RWPE2 (cell line): ENCODE measurements around the gene UBIAD1.

Source experiments
- ATAC-seq: fragments of 200-7000 bp; cut with Tn5 transposase; 3 replicates; pipeline ENCODE4 v1.9.1; 2021; ENCODE audit warnings: low read depth
- DNase-seq: peaks from one replicate; pipeline ENCODE4 v3.0.0-alpha.2; 2020; ENCODE audit warnings: low spot score
- H3K27ac ChIP-seq: fragments of 450-650 bp; 2 replicates; pipeline ENCODE4 v1.5.1; 2017; ENCODE audit warnings: mild to moderate bottlenecking; ENCODE audit not compliant: poor library complexity, severe bottlenecking
- H3K27me3 ChIP-seq: fragments of 250-450 bp; sonication (Bioruptor Pico); 2 replicates; pipeline ENCODE4 v1.5.1; 2021; ENCODE audit warnings: mild to moderate bottlenecking, moderate library complexity; ENCODE audit not compliant: insufficient read depth, poor library complexity, severe bottlenecking
- H3K36me3 ChIP-seq: fragments of 250-450 bp; sonication (Bioruptor Pico); 2 replicates; pipeline ENCODE4 v1.5.1; 2020; ENCODE audit warnings: low read depth, mild to moderate bottlenecking, moderate library complexity
- H3K4me1 ChIP-seq: fragments of 250-450 bp; sonication (Bioruptor Pico); 2 replicates; pipeline ENCODE4 v1.5.1; 2021; ENCODE audit warnings: mild to moderate bottlenecking, moderate library complexity; ENCODE audit not compliant: insufficient read depth, poor library complexity, severe bottlenecking
- H3K4me3 ChIP-seq: fragments of 250-450 bp; sonication (Bioruptor Pico); 2 replicates; pipeline ENCODE4 v1.5.1; 2021; ENCODE audit warnings: mild to moderate bottlenecking, moderate library complexity; ENCODE audit not compliant: severe bottlenecking
- H3K9me3 ChIP-seq: fragments of 250-450 bp; sonication (Bioruptor Pico); 2 replicates; pipeline ENCODE4 v1.5.1; 2021; ENCODE audit warnings: mild to moderate bottlenecking, moderate library complexity; ENCODE audit not compliant: severe bottlenecking
- CTCF ChIP-seq: fragments of 450-650 bp; IDR thresholded peaks from one replicate; pipeline ENCODE4 v1.5.1; 2017; ENCODE audit warnings: mild to moderate bottlenecking, moderate library complexity; ENCODE audit not compliant: poor library complexity, severe bottlenecking

Gene UBIAD1

GRCh38 chr1:11334261-11334804, 61.3 kb downstream of the UBIAD1 start:
- no peaks in the 10 kb centered on the region for H3K4me1 ChIP-seq
- DNase-seq (no peak), ATAC-seq (no peak)
- no peaks in the 10 kb centered on the region for H3K9me3 ChIP-seq
- H3K36me3 ChIP-seq: no peaks in the 10 kb centered on the region
- no peaks in the 10 kb centered on the region for H3K27me3 ChIP-seq
- H3K4me3 ChIP-seq: no peak overlapping the region
- TF ChIP-seq CTCF: no peak
- H3K27ac ChIP-seq: no peak overlapping the region

- no peak for ATAC-seq
- H3K27me3 ChIP-seq: no peaks in the 10 kb centered on the region
- no peak for DNase-seq
- no peaks in the 10 kb centered on the region for H3K4me1 ChIP-seq
- no peaks in the 10 kb centered on the region for H3K9me3 ChIP-seq
- no peak overlapping the region for H3K27ac ChIP-seq
- no peaks in the 10 kb centered on the region for H3K36me3 ChIP-seq
- H3K4me3 ChIP-seq: no peak overlapping the region
- no peak for TF ChIP-seq CTCF
Measured at GRCh38 chr1:11334821-11335220, 61.8 kb downstream of the UBIAD1 start.

- Histone ChIP-seq H3K4me3 (no peak overlapping the region), H3K27ac (no peak overlapping the region), H3K4me1 (no peaks in the 10 kb centered on the region), H3K9me3 (no peaks in the 10 kb centered on the region), H3K36me3 (no peaks in the 10 kb centered on the region), H3K27me3 (no peaks in the 10 kb centered on the region)
- DNase-seq (no peak), ATAC-seq (no peak)
- TF ChIP-seq CTCF: no peak
Measured at GRCh38 chr1:11335417-11336056, 62.5 kb downstream of the UBIAD1 start.

- Histone ChIP-seq H3K9me3 (no peaks in the 10 kb centered on the region), H3K27me3 (no peaks in the 10 kb centered on the region), H3K27ac (no peak overlapping the region), H3K4me1 (no peaks in the 10 kb centered on the region), H3K36me3 (no peaks in the 10 kb centered on the region), H3K4me3 (no peak overlapping the region)
- peak; percentile 66 for ATAC-seq
- no peak for DNase-seq
- TF ChIP-seq CTCF: peak; percentile 78
Measured at GRCh38 chr1:11337580-11338073, 64.6 kb downstream of the UBIAD1 start.
